NOMO-1 (cell line): ENCODE measurements around the gene SCN1B.
"Not testable (repeated sequence)": the region's sequence is repeated elsewhere in the genome, so short reads cannot be mapped to it uniquely, and the experiment has no call there.

ENCODE experiments used
- DNase-seq, 2 experiments: peaks; one replicate each; lab custom pipeline; 2025; ENCODE audit not compliant: unreplicated experiment in 2 of 2; lab: John Stamatoyannopoulos, UW

SCN1B gene

DNA sequence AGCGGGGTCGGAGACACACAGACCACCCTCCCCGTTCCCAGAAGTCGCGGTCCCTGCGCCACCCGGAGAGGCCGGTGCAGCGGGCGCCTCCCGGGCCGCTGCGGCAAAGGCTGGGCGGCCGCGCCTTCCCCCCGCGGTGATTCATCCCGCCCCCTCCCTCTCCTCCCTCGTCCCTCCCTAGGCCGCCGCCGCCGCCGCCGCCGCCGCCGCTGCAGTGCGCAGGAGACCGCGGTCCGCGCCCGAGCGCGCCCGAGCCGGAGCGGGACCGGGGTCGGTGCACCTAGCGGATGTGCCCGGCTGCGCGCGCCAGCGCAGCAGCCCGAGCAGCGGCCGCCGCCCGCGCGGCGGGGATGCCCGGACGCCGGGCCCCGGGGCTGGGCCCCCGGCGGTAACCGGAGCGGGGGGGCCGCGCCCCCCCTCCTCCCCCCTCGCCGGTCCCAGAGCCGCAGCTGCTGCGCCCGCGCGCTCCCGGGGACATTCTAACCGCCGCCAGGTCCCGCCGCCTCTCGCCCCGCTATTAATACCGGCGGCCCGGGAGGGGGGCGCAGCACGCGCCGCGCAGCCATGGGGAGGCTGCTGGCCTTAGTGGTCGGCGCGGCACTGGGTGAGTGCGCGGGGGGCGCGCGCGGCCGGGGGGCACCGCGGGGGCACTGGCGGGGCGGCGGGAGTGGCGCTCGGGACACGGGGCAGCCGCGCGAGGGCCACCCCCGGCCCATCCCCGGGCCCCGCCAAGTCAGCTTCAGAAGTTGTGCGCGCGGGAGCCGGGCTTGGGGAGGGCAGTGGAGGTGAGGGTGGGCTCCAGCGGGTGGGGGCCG lies at the start of gene SCN1B:
Gene SCN1B (plus strand): TSS at position 214 of the 815 bp plus-strand sequence. CDS start 351 bp downstream, at position 565.
- peak; percentile 21 to 35 for DNase-seq

DNA sequence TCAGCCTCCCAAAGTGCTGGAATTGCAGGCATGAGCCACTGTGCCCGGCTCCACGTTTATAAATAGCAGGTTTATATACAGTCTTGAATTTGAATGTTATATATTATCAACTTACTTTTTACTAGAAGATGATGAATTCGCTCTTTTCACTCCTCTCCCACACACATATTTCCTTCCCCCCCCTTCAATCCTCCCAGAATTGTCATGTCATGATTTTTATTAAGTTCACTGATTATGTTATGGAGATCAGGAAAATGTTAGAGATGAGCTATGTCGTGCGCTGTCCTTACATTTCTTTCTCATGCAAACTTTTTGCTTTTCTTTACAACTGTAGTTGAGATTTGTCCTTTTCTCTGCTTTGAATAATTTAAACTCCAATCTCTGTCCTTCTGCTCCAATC lies 48.0 kb upstream of the SCN1B start:
- DNase-seq: no peak

DNA sequence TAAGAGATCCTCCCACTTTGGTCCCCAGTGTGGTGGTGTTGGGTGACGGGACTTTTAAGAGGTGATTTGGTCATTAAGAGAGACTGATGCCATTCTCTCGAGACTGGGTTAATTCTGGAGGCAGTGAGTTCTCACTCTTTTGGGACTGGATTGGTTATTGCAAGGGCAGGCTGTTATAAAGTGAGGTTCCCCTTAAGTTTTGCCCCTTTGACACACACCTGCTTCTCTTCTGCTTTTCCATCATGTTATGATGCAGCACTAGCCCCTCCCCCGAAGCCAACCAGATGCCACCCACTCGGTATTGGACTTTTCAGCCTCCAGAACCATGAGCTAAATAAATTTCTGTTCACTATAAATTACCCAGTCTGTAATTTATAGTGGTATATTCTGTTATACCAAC lies 46.5 kb upstream of the SCN1B start:
- DNase-seq: no peak

DNA sequence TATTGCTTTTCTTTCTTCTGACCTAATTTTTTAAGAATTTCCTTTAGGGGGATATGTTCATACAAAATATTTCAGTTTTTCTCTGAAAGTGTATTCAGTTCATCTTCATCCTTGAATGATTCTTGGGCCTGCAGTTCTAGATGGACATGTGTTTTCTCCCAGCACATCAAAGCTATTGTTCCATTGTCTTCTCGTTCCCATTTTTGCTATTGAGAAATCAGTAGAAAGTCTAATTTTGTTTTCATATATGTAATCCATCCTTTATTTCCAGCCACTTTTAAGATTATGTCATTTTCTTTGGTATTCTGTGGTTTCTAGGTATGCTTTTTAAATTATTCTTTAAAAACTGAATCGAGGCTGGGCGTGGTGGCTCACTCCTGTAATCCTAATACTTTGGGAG lies 46.0 kb upstream of the SCN1B start:
- DNase-seq: no peak

DNA sequence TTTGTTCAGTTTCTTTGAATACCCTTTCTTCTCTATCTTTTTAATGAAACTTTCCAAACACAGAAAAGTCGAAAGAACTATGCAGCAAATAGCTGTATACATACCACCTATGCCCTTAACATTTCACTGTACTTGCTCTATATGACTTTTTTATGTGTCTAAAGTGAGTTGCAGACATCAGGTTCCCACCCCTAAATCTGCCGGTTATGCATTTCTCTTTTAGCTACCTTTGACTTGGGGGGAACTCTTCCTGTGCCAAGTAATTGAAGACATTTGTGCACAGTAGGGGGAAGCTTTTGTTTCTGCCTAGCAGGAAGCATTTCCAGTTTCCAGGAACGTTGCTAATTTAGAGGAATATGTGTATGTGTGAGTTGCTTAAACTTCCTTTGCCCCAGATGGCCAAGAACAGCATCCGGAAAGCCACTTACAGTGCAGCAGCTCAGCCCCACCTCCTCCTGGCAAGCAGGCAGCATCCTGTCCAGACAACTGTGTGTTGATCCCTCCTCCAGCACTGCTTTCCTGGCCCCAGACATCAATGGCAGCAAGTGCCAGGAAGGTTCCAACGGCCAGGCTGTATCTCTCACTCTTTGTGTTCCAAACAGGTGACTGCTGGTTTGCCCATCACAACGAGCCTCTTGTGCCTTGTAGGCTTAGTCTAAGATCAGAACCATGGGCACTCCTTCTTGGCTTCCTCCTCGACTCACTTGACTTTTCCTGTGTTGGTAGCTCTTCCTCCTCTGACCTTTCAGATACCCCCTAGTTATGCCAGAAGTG lies 44.8 kb upstream of the SCN1B start:
- DNase-seq: no peak

DNA sequence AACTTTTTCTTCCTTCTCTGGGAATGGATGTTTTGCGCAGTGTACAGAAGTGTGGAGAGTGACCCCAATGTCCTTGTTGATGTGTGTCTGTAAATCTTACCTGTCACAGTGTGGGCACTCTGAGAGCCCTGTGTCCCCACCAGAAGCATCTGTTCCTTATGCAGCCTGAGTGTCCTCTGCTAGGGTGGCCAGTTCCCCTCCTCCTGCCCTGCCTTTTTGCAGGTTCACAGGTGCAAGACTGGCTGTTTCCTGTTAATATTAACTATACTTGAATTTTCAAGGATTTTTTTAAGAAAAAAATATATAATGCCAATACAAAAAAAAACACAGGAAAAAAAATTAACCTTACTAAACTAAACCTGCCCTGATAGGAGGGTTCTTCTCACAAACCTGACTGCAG lies 42.2 kb upstream of the SCN1B start:
- no peak for DNase-seq

DNA sequence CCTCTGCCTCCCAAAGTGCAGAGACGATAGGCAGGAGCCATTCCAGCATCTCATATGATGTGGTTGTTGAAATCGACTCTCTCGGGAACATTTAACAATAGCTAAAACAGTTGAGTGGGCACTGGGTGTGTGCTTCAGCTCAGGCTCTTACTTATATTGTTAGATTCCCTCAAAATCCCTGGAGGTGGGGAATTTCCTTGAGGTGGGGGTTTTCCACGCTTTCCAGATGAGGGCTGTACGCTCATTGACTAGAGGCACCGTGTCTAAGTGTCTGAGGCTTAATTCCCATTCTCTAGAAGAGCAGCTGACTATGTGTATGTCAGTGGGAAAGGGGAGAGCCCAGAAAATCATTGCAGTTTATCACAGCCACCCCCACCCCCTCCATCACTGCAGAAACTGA lies 41.0 kb upstream of the SCN1B start:
- no peak for DNase-seq

DNA sequence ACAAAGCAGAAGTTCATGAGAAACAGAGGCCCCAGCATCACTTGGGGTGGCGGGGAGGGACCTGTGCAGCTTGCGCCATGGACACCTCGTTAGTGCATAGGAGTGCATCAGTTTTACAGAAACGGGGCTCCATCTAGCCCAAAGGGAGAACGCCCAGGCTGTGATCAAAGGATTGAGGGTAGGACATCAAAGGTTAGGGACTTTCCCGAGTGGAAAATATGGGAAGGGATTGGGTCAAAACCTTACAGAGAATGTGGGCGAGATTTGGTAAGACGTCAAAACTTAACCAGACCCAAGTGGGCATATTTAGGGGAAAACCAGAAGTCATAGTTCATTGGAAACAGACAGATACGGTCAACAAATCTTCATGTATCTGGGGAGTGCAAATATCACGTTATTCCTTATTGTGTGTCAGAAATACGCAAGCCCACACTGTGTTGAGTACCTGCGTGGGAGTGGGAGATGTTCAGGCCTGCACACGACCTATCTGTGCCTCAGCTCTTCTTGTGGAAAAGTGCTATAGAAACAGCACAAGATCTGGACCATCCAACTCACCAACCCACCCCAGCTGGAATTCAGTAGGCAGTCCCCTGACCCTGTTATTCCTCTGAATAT lies 39.6 kb upstream of the SCN1B start:
- no peak for DNase-seq

DNA sequence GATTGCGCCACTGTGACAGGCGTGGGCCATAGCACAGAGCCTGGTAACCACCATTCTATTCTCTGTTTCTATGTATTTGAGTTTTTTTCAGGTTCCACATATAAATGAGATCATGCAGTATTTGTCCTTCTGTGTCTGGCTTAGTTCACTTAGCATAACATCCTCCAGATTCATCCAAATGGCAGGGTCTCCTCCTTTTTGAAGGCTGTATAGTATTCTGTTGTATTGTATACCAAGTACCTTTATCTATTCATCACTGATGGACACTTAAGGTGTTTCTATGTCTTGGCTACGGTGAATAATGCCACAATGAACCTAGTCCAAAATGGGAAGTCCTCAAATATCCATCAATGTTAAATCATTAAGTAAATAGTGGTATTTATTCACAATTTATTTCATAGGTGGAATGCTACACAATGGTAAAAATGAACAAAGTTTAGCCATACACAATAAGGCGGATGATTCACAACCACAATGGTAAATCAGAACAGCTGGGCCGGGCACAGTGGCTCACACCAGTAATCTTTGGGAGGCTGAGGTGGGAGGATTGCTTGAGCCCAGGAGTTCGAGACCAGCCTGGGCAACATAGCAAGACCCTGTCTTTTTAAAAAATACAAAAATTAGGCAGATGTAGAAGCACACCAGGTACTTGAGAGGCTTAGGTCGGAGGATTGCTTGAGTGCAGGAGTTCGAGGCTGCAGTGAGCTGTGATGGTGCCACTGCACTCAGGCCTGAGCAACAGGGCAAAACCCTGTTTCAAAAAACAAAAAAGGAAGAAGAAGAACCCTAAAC lies 38.5 kb upstream of the SCN1B start:
- DNase-seq: no peak

DNA sequence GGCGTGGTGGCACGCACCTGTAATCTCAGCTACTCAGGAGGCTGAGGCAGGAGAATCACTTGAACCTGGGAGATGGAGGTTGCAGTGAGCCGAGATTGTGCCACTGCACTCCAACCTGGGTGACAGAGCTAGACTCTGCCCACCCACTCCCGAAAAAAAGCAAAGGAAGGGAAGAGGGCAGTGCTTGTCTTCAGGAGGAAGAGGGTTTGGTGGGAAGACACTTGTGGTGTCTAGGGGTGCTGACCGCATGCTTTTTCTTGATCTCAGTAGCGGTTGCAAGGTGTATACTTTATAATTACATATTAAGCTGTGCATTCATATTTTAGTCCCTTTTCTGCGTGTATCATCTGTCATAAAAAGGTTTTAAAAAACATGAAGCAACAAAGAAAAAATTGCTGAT lies 37.7 kb upstream of the SCN1B start:
- DNase-seq: not testable (repeated sequence)

DNA sequence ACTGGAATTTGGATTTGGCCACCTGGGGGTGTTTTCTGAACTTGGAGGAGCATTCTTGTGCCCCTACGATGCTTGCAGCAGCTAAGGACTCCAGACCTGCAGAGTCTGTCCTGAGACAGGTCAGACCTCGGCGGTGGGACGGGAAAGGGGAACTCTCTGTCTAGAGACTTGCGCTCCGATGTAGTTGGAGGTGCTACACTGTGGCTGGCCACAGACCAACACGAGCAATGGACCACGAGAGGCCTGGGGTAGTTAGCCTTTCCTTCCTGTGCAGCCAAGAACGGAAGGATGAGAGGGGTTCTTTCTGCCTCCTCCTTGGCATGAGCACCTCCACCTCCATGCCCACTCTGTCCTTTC lies 36.0 kb upstream of the SCN1B start:
- DNase-seq: no peak

DNA sequence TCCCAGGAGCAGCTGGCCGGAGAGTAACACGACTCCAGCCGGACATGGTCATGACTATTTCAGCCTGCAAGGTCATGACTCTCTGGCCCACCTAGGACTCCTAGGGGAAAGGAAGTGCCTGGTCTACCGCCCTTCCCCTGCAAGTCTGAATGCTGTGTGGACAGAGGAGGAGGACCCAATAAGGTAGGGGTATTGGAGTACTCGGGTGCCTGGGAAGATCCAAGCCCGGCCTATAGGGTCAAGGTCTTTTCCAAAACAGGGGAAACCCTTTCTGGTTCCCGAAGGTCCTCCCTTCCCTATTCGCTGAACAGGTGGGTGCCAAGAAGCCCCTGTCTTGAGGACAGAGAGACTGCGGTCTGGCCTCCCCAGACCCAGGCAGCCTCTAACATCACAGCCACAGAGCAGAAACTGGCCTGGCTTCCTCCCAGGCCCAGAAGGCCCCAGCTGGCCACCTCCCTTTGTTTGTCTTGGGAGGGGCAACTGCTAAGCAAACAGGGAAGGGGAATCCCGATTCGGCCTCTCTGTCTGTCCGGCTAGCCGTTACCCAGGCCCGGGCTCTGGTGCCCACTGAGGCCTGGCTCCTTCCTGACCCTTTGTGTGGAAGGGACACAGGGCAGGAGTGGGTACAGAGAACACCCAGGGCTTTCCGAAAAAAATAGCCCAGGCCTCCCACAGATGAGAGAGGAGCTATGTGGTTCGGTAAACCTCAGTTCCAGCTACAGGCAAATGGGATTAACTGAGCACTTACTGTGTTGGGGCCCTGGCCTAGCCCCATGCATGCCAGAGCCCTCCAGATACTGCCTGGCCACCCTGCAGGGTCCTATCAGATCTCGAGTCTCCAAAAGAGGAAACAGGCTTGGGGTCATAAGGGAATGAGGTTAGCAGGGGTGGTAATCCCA lies 35.4 kb upstream of the SCN1B start:
- no peak for DNase-seq

DNA sequence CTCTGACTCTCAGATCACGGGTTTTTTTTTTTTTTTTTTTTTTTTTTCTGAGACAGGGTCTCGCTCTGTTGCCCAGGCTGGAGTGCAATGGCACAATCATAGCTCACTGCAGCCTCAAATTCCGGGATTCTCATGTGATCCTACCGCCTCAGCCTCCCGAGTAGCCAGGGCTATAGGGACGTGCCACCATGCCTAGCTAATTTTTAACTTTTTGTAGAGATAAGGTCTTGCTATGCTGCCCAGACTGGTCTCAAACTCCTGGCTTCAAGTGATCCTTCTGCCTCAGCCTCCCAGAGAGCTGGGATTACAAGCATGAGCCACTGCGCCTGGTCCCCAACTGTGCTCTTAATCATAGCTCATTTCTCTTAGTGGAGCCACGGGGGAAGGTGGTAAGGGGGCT lies 34.7 kb upstream of the SCN1B start:
- DNase-seq: no peak

DNA sequence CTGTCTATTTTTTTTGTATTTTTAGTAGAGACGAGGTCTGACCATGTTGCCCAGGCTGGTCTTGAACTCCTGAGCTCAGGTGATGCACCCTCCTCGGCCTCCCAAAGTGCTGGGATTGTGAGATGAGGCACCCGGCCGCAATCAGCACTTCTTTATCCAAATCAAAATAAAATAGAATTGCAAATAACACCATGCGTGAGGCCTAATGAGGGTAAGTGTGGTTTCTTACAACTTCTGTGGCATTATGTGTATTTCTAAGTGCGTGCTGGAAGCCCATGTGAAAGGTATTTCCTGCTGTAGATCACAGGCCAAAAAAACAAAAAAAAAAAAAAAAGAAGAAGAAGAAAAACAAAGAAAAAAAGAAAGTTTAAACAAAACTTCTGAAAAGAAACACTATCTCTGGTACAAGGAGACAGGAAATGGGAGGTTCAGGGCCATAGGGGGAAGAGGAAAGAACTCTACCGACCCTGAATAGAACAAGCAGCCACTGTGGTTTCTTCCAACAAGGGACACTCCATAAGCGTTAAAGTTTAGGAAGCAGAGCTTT lies 33.1 kb upstream of the SCN1B start:
- DNase-seq: no peak

DNA sequence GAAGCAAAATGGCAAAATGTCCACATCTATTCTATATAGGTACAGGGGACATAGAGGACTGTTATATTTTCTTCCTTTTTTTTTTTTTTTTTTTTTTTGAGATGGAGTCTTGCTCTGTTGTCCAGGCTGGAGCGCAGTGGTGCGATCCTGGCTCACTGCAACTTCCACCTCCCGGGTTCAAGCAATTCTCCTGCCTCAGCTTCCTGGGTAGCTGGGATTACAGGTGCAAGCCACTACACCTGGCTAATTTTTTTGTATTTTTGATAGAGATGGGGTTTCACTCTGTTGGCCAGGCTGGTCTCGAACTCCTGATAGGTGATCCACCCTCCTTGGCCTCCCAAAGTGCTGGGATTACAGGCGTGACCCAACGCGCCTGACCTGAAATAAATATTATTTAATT lies 32.0 kb upstream of the SCN1B start:
- DNase-seq: not testable (repeated sequence)

DNA sequence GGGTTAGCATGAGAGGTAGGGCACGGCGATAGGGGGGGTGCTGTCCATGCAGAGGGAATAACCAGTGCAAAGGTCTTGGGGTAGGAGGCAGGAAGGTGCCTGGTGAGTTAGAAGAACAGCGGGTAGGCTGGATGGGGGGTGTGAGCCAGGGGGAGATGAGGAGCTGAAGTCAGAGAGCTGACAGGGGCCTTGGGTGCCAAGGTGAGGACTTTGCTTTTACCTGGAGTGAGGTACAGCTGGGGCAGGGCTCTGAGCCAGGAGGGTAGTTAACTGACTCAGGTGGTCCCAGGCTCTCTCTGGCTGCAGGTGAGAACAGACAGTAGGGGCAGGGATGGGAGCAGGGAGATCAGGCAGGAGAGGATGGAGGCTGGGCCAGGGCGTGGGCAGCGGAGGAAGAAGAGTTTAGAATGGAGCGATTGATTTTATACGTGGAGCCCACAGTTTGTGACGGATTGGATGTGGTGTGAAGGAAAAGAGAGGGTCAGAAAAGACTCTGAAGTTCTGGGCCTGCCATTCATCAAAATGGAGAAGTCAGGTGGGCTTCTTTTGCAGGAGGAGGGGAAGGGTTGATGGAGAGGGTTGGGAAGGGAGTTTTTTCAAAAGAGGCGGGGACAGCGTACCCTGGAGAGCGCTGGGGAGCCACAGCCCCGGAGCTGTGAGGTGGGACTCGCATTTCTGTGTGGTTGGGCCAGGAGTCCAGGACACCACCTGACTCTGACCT lies 31.3 kb upstream of the SCN1B start:
- DNase-seq: no peak

DNA sequence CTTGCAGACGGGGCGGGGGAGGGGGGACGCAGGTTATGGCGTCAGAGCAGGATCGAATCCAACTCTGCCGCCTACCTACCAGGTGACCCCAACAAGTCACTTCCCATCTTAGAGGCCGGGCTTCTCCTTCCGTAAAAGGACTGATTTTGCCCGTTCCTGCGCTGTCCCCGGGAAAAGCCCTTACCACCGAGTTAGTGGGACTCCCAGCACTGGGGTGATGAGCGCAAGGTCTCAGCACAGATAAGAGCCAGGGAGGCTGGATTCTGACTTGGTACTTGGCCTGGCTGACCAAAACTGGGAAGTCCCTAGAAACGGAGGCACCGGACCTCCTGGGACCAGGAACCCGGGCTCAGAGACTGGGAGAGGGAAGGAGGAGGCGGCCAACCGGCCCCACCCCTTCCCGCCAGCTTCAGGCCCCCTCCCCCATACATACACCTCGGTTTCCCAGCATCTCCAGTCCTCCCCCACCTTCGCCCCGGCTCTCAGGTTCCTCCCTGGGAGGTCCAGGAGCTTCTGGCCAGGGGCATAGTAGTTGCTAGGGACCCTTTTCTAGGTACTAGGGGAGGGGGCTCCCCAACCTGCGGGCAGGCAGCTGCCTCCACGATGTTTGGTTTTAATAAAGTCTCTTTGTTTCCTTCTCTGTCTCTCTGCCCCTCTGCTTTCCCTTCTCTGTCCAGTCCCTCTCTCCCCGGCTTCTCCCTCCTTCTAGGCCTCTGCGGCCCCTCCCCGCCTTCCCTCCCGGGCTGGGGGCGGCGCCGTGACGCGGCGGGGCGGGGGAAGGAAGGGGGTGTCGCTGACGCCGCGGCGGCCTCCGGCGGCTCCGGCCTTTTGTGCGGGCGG lies 30.6 kb upstream of the SCN1B start, which contains the start of gene GRAMD1A:
Gene GRAMD1A (plus strand): TSS at position 826 of the 840 bp plus-strand sequence. CDS start 156 bp downstream, outside the sequence.
- DNase-seq: peak; percentile 67 to 70

DNA sequence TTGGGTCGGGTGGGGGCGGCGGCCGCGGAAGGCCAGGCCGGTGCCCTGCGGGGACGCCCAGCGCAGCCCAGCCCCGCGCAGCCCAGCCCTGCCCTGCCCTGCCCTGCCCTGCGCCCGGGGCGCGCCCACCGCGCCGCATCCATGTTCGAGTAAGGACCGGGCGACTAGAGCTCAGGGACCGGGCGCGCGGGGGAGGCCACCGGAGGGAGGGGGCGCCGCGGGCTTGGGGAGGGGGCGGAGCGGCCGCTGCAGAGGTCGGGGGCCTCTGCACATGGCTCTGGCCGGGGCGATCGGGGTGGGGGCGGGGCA lies 30.0 kb upstream of the SCN1B start:
- DNase-seq: no peak
